HG02642 (cell line): ENCODE data around the gene TRMT1.
A peak's percentile ranks its signal among the peaks of the same experiment; 100 is the strongest.

Experiments used
- ATAC-seq: cut with Tn5 transposase; IDR thresholded peaks from one replicate; pipeline ENCODE4 v1.9.1; 2021; ENCODE audit warnings: mild to moderate bottlenecking; ENCODE audit not compliant: unreplicated experiment, poor library complexity

TRMT1 gene

GRCh38 chr19:13127811-13128575, 11.5 kb upstream of the TRMT1 start:
- ATAC-seq = no peak

GRCh38 chr19:13127051-13127450, 10.5 kb upstream of the TRMT1 start:
- no peak for ATAC-seq

- ATAC-seq = no peak
These were observed 6.7 kb upstream of the TRMT1 start for GRCh38 chr19:13122980-13123957.

GRCh38 chr19:13122275-13122878, 5.8 kb upstream of the TRMT1 start:
- no peak for ATAC-seq

- ATAC-seq = no peak
These were observed 5.2 kb upstream of the TRMT1 start for GRCh38 chr19:13121551-13122274.

GRCh38 chr19:13120817-13121216, 4.3 kb upstream of the TRMT1 start:
- ATAC-seq = no peak

- no peak for ATAC-seq
These were observed 3.5 kb upstream of the TRMT1 start for GRCh38 chr19:13120031-13120430.

- ATAC-seq = no peak
These were observed 3.1 kb upstream of the TRMT1 start for GRCh38 chr19:13119627-13120026.

GRCh38 chr19:13118424-13119193, 2.1 kb upstream of the TRMT1 start:
- peak; percentile 22 for ATAC-seq

GRCh38 chr19:13117772-13118423, 1.4 kb upstream of the TRMT1 start, which contains the start of gene NACC1:
Gene NACC1 (plus strand): TSS chr19:13118264. CDS start chr19:13135208, 16,944 bp downstream.
- peak; percentile 73 for ATAC-seq

GRCh38 chr19:13117176-13117771, 734 bp upstream of the TRMT1 start:
- no peak for ATAC-seq

GRCh38 chr19:13115936-13116281, 631 bp downstream of the TRMT1 start:
- ATAC-seq = no peak

- ATAC-seq = no peak
These were observed 4.0 kb downstream of the TRMT1 start for GRCh38 chr19:13112555-13112954.

GRCh38 chr19:13110099-13110610, 6.4 kb downstream of the TRMT1 start:
- no peak for ATAC-seq

GRCh38 chr19:13109361-13110098, 7.0 kb downstream of the TRMT1 start:
- no peak for ATAC-seq

- ATAC-seq = peak; percentile 2
These were observed 11.5 kb downstream of the TRMT1 start for GRCh38 chr19:13104848-13105711.

- ATAC-seq = peak; percentile 47
These were observed 12.1 kb downstream of the TRMT1 start for GRCh38 chr19:13104360-13104847.
